HG02798 (cell line): ENCODE results near the gene BUB1B.
"Not testable (repeated sequence)": the region's sequence is repeated elsewhere in the genome, so short reads cannot be mapped to it uniquely, and the experiment has no call there.

ENCODE experiments used
- ATAC-seq: cut with Tn5 transposase; IDR thresholded peaks from one replicate; pipeline ENCODE4 v1.9.1; 2021; ENCODE audit warnings: mild to moderate bottlenecking; ENCODE audit not compliant: unreplicated experiment, poor library complexity

BUB1B gene

DNA sequence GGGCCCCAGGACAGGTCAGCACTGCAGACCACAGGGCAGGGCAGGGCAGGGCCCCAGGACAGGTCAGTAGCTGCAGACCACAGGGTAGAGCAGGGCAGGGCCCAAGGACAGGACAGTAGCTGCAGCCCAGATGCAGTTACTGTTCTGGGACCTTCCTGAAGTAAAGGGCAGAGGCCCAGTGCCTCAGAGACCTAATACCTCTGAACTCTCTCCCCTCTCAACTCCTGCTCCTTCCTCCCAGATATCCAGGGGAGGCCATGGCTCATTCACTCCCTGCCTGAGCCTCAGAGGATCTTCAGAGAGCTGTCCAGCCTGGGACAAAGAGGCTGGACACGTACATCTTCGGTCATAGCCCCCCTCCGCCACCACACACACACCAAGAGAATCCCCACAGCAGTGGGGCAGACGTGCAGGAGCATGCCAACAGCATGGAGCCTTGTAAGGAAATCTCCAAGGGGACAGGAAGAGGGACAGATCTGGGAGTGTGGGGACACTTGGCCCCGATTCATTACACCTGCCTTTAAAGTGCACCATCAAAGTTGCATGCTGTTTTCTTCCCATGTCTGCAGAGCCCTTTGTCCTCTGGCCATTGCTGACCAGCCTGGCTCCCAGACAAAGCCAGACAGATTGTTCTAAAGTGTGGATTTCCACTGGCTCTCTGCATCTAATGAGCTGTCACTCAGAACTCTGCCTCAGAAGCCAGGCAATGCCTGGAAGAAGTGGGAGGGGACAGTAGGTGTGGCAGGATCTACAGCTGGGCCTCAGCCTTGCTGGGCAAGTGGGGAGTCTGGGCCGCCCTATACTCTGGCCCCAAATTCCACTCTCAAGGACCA lies 24.2 kb upstream of the BUB1B start:
- no peak for ATAC-seq

DNA sequence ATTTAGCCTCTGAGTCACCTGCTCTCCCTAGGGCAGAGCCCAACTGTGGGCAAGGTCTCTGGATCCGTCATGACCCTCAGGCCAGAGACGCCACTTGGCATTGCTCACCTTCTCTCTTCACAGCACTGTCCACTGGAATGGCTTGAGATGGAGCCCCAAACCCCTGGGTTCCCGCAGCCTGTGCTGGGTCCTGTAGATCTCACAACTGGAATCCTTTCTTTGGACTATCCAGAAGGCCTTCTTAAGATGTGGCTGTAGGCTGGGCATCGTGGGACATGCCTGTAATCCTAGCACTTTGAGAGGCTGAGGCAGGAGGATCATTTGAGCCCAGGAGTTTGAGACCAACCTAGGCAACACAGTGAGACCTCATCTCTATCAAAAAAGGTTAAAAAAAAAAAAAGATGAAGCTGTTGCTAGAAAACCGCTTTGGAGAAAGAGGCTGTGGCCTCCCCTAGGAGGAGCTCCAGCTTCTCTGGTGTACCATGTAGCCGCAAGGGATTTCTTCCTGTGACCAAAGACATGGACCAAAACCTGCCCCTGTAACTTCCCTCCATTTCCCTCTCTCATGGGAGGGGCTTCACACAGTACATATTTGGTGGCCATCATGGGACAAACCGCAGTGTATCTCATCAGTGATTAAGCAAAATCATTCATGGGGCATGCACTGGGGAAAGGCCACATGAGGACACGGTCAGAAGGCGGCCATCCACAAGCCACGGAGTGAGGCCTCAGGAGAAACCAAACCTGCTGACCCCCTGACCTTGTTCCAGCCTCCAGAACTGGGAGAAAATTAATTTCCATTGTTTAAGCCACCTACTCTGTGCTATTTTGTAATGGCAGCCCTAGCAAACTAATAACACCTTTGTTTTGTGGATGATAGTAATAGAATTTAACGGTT lies 23.3 kb upstream of the BUB1B start:
- ATAC-seq, result no peak

GRCh38 chr15:40138201-40138570 lies 22.7 kb upstream of the BUB1B start:
- not testable (repeated sequence) for ATAC-seq

- no peak for ATAC-seq
These were observed 18.4 kb upstream of the BUB1B start for GRCh38 chr15:40142428-40142827.

DNA sequence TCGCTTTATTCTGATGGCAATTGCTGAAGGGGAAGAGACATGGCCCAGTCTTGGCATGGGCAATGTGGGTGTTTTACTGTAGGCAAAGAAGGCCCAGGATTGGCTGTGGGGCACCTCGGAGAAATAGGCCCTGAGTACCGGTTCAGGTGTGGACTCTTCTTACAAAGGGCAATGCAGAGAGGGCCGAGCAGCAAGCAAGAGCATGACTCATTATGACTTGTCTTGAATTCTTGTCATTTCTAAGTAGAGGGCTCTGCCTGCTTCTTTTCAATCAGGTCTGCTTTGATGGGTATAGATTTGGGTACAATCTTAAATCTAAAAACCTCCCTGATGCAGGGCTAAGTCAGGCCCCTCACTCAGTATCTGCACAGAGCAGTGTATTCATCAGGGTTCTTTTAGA lies 14.8 kb upstream of the BUB1B start:
- ATAC-seq, result no peak

- ATAC-seq, result no peak
These were observed 11.5 kb upstream of the BUB1B start for GRCh38 chr15:40149339-40149738.

DNA sequence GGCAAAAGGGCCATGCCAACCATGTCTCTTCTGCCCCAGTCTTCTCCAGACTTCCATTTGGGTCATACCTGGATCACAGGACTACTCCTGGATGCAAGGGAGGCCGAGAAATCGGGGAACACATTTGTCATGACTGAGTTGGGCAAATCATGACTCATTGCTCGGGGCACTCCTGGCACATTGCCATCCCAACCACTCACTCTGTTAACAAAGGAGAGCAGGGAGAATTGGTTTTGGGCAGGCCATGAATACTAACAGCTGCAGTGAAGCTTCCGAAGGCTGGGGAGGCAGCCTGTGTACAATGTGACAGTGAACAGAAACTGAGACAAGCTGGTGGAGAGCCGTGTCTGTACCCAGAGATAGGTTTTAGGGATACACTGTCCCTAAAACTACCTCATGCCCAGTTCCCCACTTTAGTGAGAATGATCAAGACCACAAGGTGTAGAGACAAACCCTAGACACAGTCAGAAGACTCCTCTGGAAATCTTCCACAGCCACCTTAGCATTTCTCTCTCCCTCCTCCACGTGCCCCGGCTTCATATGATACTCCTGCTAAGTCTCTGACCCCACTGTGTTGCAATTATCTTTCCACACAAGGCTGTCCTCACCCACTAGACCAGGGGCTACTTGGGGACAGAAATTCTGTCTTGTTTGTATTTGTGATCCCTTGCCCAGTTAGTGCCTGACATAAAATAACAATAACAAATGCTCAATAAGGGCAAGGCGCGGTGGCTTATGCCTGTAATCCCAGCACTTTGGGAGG lies 10.5 kb upstream of the BUB1B start:
- no peak for ATAC-seq

DNA sequence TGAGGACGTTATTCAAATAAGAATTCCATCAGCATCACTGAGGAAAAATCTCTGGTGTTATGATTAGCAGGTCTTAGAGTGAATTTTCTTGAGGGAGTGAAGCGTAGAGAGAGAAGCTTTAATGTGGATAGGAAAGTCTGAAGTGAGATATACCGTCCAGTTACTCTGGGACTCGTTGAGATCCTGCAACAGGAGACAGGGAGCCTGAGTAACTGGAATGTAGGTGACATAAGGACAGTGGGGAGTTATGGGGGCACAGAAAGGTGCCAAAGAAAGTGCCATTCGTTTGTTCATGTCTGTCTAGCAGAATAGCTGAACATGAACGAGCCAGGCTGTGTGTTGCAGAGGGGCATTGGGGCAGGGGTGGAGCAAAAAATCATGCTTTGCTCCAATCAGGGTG lies 9.4 kb upstream of the BUB1B start:
- ATAC-seq, result no peak

DNA sequence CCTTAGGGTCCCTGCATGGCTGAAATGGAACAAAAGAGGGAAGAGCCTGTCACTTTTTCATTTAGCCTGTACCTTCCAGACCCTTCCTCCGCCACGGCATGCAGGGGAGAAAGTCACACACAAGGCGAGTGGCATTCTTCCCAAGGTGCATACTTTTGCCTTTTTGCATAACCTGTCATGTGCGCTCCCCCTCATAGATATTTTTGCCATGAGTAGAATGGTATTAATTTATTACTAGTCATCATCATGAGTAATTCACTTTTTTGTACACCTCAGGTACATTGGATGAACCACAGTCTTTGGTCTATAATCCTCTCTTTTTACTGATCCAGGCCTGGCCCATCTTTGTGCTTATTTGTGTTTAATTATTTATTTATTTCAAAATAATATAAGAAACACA lies 8.9 kb upstream of the BUB1B start:
- no peak for ATAC-seq

- not testable (repeated sequence) for ATAC-seq
These were observed 6.0 kb upstream of the BUB1B start for GRCh38 chr15:40154821-40155220.

DNA sequence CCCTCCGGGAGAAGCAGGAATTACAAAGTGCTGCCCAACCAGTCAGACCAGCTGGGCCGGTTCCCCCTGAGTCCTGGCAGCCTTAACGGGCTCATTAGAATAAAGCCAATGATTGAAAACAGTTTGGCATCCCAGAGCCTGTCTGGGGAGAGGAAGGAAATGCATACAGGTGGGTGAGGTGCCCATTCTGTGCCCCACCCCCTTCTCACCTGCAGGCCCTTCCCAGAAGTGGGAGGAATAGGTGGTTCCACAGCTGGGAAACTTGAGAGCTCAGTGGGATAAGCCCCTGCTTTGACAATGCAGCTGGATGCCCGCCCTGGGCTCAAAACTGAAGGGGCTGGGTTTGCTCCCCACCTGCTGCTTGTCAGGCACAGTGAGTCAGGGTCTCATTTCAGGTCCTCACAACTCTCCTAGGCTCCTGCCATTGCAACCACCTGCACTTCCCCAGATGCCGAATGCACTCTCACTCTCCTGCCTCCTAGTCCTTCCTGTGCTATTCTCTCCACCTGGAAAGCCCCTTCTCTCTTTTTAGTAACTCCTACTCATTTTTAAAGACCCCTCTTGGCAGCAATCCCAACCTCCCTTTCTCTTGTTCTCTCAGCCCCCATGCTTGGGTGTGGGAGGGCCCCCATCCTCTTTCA lies 5.5 kb upstream of the BUB1B start:
- no peak for ATAC-seq

GRCh38 chr15:40157778-40158447 lies 3.0 kb upstream of the BUB1B start:
- no peak for ATAC-seq

DNA sequence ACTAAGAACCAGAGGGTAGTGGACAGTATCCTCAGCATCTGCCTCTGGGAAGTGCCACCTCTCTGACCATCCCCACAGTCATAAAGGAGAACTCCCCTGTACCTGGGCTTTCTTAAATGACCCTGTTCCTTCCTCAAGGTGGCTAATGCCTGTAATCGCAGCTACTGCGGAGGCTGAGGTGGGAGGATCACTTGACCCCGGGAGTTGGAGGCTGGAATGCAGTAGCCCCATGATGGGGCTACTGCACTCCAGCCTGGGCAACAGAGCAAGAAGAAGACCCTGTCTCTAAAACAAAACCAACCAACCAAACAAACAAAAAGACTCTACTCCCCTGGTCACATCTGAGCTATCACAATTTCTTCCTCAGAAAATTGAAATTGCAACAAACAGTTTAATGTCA lies 848 bp upstream of the BUB1B start:
- no peak for ATAC-seq

- ATAC-seq, result no peak
These were observed 973 bp downstream of the BUB1B start for GRCh38 chr15:40161693-40162391.

- no peak for ATAC-seq
These were observed 1.7 kb downstream of the BUB1B start for GRCh38 chr15:40162552-40162951.

GRCh38 chr15:40163657-40164416 lies 3.0 kb downstream of the BUB1B start:
- no peak for ATAC-seq

- ATAC-seq, result not testable (repeated sequence)
These were observed 6.5 kb downstream of the BUB1B start for GRCh38 chr15:40167374-40167773.

DNA sequence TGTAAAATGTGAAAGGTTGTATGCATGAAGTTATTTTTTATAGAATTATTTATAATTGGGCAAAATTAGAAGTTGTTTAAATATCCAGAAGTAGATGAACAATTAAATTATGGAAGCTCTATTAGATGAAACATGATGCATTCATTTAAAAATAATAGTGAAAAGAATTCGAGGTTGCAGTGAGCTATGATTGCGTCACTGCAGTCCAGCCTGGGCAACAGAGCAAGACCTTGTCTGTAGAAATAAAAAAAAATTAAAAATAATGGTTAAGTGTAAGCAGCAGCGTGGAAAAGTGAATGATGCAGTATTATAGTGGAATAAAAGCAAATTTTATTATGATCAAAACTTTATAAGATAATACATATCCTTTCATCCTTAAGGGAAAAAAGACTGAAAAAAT lies 14.3 kb downstream of the BUB1B start:
- no peak for ATAC-seq
